ENCODE measurements around the gene EPHB1.

The EPHB1 gene

GRCh38 chr3:134910026-134910425 is 115.0 kb downstream of the EPHB1 start:
- Histone ChIP-seq H3K36me3 (ENCODE audit: control insufficient read depth, insufficient read depth, low read length) (no peaks in the 10 kb centered on the region), H3K23ac (ENCODE audit: low read length) (no peak overlapping the region), H2BK120ac (ENCODE audit: low read depth, low read length) (no peak overlapping the region), H4K8ac (ENCODE audit: low read depth, low read length) (no peak overlapping the region), H3K4ac (ENCODE audit: low read depth, low read length) (no peak overlapping the region), H3K18ac (ENCODE audit: low read length) (no peak overlapping the region), H3K4me3 (ENCODE audit: low read length) (no peak overlapping the region), H2BK15ac (replicated peaks; ENCODE audit: low read depth) (no peak overlapping the region), H2AK5ac (ENCODE audit: low read length) (no peak overlapping the region), H3K27ac (ENCODE audit: low read depth, low read length) (no peak overlapping the region), H3K9ac (ENCODE audit: low read length) (no peak overlapping the region), H3K79me2 (ENCODE audit: control insufficient read depth, insufficient read depth, low read length) (no peaks in the 10 kb centered on the region), H3K4me2 (ENCODE audit: low read length) (no peak overlapping the region), H3K4me1 (ENCODE audit: control insufficient read depth, low read depth, low read length) (no peaks in the 10 kb centered on the region), H3K27me3 (ENCODE audit: insufficient read depth, low read length, poor library complexity) (no peaks in the 10 kb centered on the region), H4K5ac (ENCODE audit: low read length) (no peak overlapping the region), H3K79me1 (ENCODE audit: low read length) (no peaks in the 10 kb centered on the region), H3K56ac (ENCODE audit: low read length) (no peak overlapping the region), H2BK5ac (ENCODE audit: low read length) (no peak overlapping the region)
- no CpG with 5 or more reads among the region's 2 CpGs for WGBS (ENCODE audit: extremely low coverage, insufficient coverage, low lambda C conversion rate)
- DNase-seq, result no peak

DNA sequence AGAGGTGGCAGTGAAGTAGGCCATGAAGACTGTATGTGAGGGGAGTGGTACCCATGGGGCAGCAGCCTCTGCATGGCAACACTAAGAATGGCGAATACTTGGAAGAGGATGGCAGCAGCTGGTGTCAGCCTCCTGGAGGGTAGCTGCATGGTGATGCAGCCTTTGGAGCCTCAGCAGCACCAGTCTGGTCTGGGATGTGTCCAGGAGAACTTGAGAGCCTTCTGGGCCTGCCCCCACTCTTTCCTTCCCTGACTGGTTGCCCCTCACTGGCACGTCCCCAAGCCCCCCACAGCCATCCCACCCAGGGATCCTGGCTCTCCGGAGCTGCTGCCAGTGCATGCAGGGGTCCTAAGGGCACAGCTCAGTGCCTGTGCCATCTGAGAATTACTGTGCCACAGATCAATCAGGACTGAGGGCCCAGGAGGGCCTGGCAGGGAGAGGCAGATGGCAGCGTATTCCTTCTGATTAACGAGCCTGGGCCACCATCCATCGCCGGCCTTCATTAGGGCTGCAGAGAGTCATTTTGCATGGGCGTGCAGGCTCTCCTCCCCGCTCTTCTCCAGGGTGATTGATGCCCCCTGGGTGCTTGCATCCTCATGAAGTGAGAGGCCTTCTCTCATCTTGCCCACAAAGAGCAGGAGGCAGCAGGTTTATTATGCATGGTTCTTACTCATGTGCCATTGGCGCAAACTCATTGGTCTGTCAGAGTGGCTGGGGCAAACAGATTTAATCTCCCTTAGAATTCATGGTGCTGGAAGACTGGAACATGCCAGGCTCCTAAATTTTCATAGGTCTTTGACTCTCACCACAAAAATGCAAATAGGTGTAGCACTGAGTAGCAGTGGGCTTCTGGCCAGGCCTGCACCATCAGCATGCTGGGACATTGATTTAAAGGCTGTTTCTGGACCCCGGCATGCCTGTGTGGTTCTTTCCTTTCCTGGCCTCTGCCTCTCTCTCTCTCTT is 116.8 kb downstream of the EPHB1 start:
- no peaks in the 10 kb centered on the region for H3K79me1 ChIP-seq (ENCODE audit: low read length)
- H3K79me2 ChIP-seq (ENCODE audit: control insufficient read depth, insufficient read depth, low read length), result no peaks in the 10 kb centered on the region
- no peaks in the 10 kb centered on the region for H3K4me1 ChIP-seq (ENCODE audit: control insufficient read depth, low read depth, low read length)
- no peak overlapping the region for H2BK15ac ChIP-seq (replicated peaks; ENCODE audit: low read depth)
- no peak overlapping the region for H3K9ac ChIP-seq (ENCODE audit: low read length)
- H3K23ac ChIP-seq (ENCODE audit: low read length), result no peak overlapping the region
- H2BK120ac ChIP-seq (ENCODE audit: low read depth, low read length), result no peak overlapping the region
- no peak overlapping the region for H3K18ac ChIP-seq (ENCODE audit: low read length)
- no peak overlapping the region for H3K56ac ChIP-seq (ENCODE audit: low read length)
- no peak overlapping the region for H3K27ac ChIP-seq (ENCODE audit: low read depth, low read length)
- no peak overlapping the region for H4K8ac ChIP-seq (ENCODE audit: low read depth, low read length)
- H3K36me3 ChIP-seq (ENCODE audit: control insufficient read depth, insufficient read depth, low read length), result no peaks in the 10 kb centered on the region
- H3K4me2 ChIP-seq (ENCODE audit: low read length), result no peak overlapping the region
- no peak overlapping the region for H3K4me3 ChIP-seq (ENCODE audit: low read length)
- H3K4ac ChIP-seq (ENCODE audit: low read depth, low read length), result no peak overlapping the region
- H2AK5ac ChIP-seq (ENCODE audit: low read length), result no peak overlapping the region
- WGBS (ENCODE audit: extremely low coverage, insufficient coverage, low lambda C conversion rate), result no CpG with 5 or more reads among the region's 11 CpGs
- H2BK5ac ChIP-seq (ENCODE audit: low read length), result no peak overlapping the region
- DNase-seq, result no peak
- no peak overlapping the region for H4K5ac ChIP-seq (ENCODE audit: low read length)
- H3K27me3 ChIP-seq (ENCODE audit: insufficient read depth, low read length, poor library complexity), result no peaks in the 10 kb centered on the region

GRCh38 chr3:134916276-134916961 is 121.4 kb downstream of the EPHB1 start:
- no peak for DNase-seq
- Histone ChIP-seq H4K8ac (ENCODE audit: low read depth, low read length) (no peak overlapping the region), H3K79me2 (ENCODE audit: control insufficient read depth, insufficient read depth, low read length) (no peaks in the 10 kb centered on the region), H3K23ac (ENCODE audit: low read length) (no peak overlapping the region), H3K4ac (ENCODE audit: low read depth, low read length) (no peak overlapping the region), H3K18ac (ENCODE audit: low read length) (no peak overlapping the region), H2AK5ac (ENCODE audit: low read length) (no peak overlapping the region), H2BK15ac (replicated peaks; ENCODE audit: low read depth) (no peak overlapping the region), H3K4me1 (ENCODE audit: control insufficient read depth, low read depth, low read length) (no peaks in the 10 kb centered on the region), H3K56ac (ENCODE audit: low read length) (no peak overlapping the region), H3K4me2 (ENCODE audit: low read length) (no peak overlapping the region), H2BK120ac (ENCODE audit: low read depth, low read length) (no peak overlapping the region), H4K5ac (ENCODE audit: low read length) (no peak overlapping the region), H3K79me1 (ENCODE audit: low read length) (no peaks in the 10 kb centered on the region), H2BK5ac (ENCODE audit: low read length) (no peak overlapping the region), H3K27me3 (ENCODE audit: insufficient read depth, low read length, poor library complexity) (no peaks in the 10 kb centered on the region), H3K36me3 (ENCODE audit: control insufficient read depth, insufficient read depth, low read length) (no peaks in the 10 kb centered on the region), H3K4me3 (ENCODE audit: low read length) (no peak overlapping the region), H3K9ac (ENCODE audit: low read length) (no peak overlapping the region), H3K27ac (ENCODE audit: low read depth, low read length) (no peak overlapping the region)
- WGBS (ENCODE audit: extremely low coverage, insufficient coverage, low lambda C conversion rate), result no CpG with 5 or more reads among the region's 37 CpGs

- Histone ChIP-seq H3K9ac (ENCODE audit: low read length) (no peak overlapping the region), H3K27ac (ENCODE audit: low read depth, low read length) (no peak overlapping the region), H2BK120ac (ENCODE audit: low read depth, low read length) (no peak overlapping the region), H4K8ac (ENCODE audit: low read depth, low read length) (no peak overlapping the region), H2AK5ac (ENCODE audit: low read length) (no peak overlapping the region), H3K4me1 (ENCODE audit: control insufficient read depth, low read depth, low read length) (no peaks in the 10 kb centered on the region), H4K5ac (ENCODE audit: low read length) (no peak overlapping the region), H3K79me2 (ENCODE audit: control insufficient read depth, insufficient read depth, low read length) (no peaks in the 10 kb centered on the region), H3K79me1 (ENCODE audit: low read length) (no peaks in the 10 kb centered on the region), H2BK5ac (ENCODE audit: low read length) (no peak overlapping the region), H3K4ac (ENCODE audit: low read depth, low read length) (no peak overlapping the region), H3K23ac (ENCODE audit: low read length) (no peak overlapping the region), H3K18ac (ENCODE audit: low read length) (no peak overlapping the region), H3K36me3 (ENCODE audit: control insufficient read depth, insufficient read depth, low read length) (no peaks in the 10 kb centered on the region), H3K56ac (ENCODE audit: low read length) (no peak overlapping the region), H3K4me3 (ENCODE audit: low read length) (no peak overlapping the region), H3K27me3 (ENCODE audit: insufficient read depth, low read length, poor library complexity) (no peaks in the 10 kb centered on the region), H2BK15ac (replicated peaks; ENCODE audit: low read depth) (no peak overlapping the region), H3K4me2 (ENCODE audit: low read length) (no peak overlapping the region)
- no peak for DNase-seq
Measured at GRCh38 chr3:134917631-134918030, 122.6 kb downstream of the EPHB1 start.

GRCh38 chr3:134918441-134918840 is 123.4 kb downstream of the EPHB1 start:
- no peak overlapping the region for H2BK15ac ChIP-seq (replicated peaks; ENCODE audit: low read depth)
- no peaks in the 10 kb centered on the region for H3K79me2 ChIP-seq (ENCODE audit: control insufficient read depth, insufficient read depth, low read length)
- H3K27ac ChIP-seq (ENCODE audit: low read depth, low read length), result no peak overlapping the region
- H2BK5ac ChIP-seq (ENCODE audit: low read length), result no peak overlapping the region
- no peaks in the 10 kb centered on the region for H3K79me1 ChIP-seq (ENCODE audit: low read length)
- H3K4me1 ChIP-seq (ENCODE audit: control insufficient read depth, low read depth, low read length), result no peaks in the 10 kb centered on the region
- no peaks in the 10 kb centered on the region for H3K36me3 ChIP-seq (ENCODE audit: control insufficient read depth, insufficient read depth, low read length)
- WGBS (ENCODE audit: extremely low coverage, insufficient coverage, low lambda C conversion rate), result no CpG with 5 or more reads among the region's 1 CpG
- H3K56ac ChIP-seq (ENCODE audit: low read length), result no peak overlapping the region
- no peak overlapping the region for H4K8ac ChIP-seq (ENCODE audit: low read depth, low read length)
- DNase-seq, result no peak
- no peak overlapping the region for H3K4me2 ChIP-seq (ENCODE audit: low read length)
- H3K18ac ChIP-seq (ENCODE audit: low read length), result no peak overlapping the region
- no peak overlapping the region for H3K4ac ChIP-seq (ENCODE audit: low read depth, low read length)
- no peak overlapping the region for H2AK5ac ChIP-seq (ENCODE audit: low read length)
- H4K5ac ChIP-seq (ENCODE audit: low read length), result no peak overlapping the region
- no peak overlapping the region for H3K4me3 ChIP-seq (ENCODE audit: low read length)
- no peak overlapping the region for H3K9ac ChIP-seq (ENCODE audit: low read length)
- H3K27me3 ChIP-seq (ENCODE audit: insufficient read depth, low read length, poor library complexity), result no peaks in the 10 kb centered on the region
- no peak overlapping the region for H3K23ac ChIP-seq (ENCODE audit: low read length)
- H2BK120ac ChIP-seq (ENCODE audit: low read depth, low read length), result no peak overlapping the region

Data from mesendoderm (in vitro differentiated cells).